ENCODE results near the gene TBC1D32.
"Not testable (repeated sequence)": the region's sequence is repeated elsewhere in the genome, so short reads cannot be mapped to it uniquely, and the experiment has no call there.

The TBC1D32 gene

GRCh38 chr6:121222656-121223055 lies 111.6 kb downstream of the TBC1D32 start:
- no peak for TF ChIP-seq POLR2A (IDR thresholded peaks at IDR 0.05; ENCODE audit: low read depth, low read length)
- DNase-seq (ENCODE audit: insufficient read length, low spot score) (no peak), FAIRE-seq (no peak)

DNA sequence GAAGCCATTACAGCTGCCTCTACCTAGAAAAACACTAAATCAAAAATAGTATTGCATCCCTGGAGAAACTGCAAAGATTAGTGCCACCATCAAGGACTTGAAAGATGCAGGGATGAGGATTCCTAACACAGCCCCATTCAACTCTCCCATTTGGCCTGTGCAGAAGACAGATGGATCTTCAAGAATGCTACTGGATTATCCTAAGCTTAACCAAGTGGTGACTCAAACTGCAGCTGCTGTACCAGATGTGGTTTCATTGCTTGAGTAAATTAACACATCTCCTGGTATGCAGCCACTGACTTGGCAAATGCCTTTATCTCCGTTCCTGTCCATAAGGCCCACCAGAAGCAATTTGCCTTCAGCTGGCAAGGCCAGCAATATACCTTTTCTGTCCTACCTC lies 117.4 kb downstream of the TBC1D32 start:
- DNase-seq (ENCODE audit: insufficient read length, low spot score) (no peak), FAIRE-seq (no peak)
- no peak for TF ChIP-seq POLR2A (IDR thresholded peaks at IDR 0.05; ENCODE audit: low read depth, low read length)

- DNase-seq (ENCODE audit: insufficient read length, low spot score); FAIRE-seq: not testable (repeated sequence)
Observed at GRCh38 chr6:121213341-121213740, 120.9 kb downstream of the TBC1D32 start.

DNA sequence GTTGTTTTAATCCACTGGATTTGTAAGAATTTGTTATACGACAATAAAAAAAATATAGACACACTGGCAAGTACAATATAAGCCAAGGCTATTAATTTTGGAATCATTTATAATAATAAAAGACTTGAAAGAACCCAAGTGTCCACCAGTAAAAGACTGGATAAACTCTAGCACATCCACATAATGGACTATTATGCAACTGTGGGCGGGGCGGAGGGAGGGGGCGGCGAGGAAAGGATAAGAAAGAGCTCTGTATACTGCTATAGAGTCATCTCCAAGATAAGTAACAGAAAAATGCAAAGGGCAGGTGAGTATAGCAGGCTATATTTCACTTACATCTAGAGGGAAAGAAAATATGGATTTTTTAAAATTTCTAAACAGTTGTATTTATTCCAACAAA lies 123.3 kb downstream of the TBC1D32 start:
- DNase-seq (ENCODE audit: insufficient read length, low spot score) (no peak), FAIRE-seq (no peak)
- TF ChIP-seq POLR2A (IDR thresholded peaks at IDR 0.05; ENCODE audit: low read depth, low read length), result no peak

DNA sequence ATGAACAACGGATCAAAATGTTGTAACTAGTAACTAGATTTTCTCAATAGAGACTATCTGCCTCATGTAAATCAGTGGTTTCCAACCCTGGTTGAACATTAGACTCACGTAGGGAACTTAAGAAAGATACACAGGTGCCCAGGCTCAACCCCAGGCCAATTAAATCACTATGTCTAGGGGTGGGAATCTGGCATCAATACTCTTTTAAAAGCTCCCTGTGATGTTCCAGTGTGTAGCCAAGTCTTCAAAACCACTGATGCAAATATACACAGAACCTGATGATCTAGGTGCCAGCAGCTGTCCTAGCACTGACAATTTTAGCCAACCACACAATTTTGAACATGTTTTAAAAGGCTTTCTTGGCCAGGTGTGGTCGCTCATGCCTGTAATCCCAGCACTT lies 128.7 kb downstream of the TBC1D32 start:
- DNase-seq (ENCODE audit: insufficient read length, low spot score), result no peak
- no peak for FAIRE-seq
- no peak for TF ChIP-seq POLR2A (IDR thresholded peaks at IDR 0.05; ENCODE audit: low read depth, low read length)

GRCh38 chr6:121201105-121201504 lies 133.2 kb downstream of the TBC1D32 start:
- DNase-seq (ENCODE audit: insufficient read length, low spot score) (no peak), FAIRE-seq (no peak)
- no peak for TF ChIP-seq POLR2A (IDR thresholded peaks at IDR 0.05; ENCODE audit: low read depth, low read length)

DNA sequence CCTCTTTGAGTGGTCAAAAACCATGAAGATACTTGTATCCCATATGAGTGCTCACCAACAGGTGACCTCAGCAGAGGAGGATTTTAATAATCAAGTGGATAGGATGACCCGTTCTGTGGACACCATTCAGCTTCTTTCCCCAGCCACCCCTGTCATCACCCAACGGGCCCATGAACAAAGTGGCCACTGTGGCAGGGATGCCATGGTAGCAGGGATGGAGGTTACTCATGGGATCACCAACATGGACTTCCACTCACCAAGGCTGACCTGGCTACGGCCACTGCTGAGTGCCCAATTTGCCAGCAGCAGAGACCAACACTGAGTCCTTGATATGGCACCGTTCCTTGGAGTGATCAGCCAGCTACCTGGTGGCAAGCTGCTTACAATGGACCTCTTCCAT lies 138.2 kb downstream of the TBC1D32 start:
- not testable (repeated sequence) for FAIRE-seq; DNase-seq (ENCODE audit: insufficient read length, low spot score)

DNA sequence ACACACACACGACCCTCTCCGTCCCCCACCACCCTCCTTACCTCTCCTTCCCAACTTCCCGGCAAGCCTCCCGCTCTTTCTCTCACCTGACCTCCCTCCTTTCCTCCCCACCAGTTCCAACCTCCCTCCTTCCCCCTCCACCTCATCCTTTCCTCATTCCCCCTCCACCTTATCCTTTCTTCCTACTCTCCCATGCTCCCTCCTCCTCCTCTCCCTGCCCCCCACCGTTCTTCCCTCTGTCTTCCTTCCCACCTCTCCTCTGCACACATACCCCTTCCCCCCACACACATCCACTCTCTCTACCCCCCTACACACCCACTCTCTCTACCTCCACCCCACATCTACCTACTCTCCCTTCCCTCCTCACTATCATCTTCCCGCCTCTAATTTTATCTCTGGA lies 144.2 kb downstream of the TBC1D32 start:
- DNase-seq (ENCODE audit: insufficient read length, low spot score) (no peak), FAIRE-seq (no peak)
- TF ChIP-seq POLR2A (IDR thresholded peaks at IDR 0.05; ENCODE audit: low read depth, low read length), result no peak

DNA sequence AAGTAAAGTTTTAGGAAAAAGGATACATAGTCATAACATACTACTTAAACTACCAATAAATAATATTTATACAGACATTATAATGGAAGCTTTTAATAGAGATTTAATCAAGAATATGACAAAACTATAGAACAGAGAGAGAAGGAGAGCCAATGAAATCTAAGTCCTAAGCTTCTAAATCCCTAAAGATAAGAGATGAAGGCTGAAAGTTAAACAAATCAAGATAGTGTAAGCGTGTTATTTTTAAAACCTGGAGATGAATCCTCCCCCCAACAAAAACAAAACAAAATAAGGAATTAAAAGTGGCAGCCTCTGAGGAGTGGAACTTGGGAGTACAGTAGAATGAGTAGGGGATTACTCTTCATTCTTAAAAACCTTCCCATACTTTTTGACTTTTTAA lies 145.9 kb downstream of the TBC1D32 start:
- FAIRE-seq (no peak), DNase-seq (ENCODE audit: insufficient read length, low spot score) (no peak)

DNA sequence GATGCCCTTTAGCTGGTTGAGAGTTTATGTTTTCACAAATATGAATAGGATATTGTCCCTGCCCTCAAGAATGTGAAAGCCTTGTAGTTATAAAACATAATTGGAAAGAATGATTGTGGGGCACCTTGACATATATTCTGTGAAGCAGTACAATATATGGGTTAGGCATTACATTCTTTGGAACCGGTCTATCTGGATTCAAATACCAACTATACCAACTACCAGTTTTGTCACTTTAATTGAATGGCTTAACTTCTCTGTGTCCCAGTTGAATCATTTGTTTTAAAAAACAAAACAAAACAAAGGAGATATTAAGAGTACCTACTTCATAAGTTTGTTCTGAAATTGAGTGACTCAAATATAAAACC lies 146.5 kb downstream of the TBC1D32 start:
- FAIRE-seq (no peak), DNase-seq (ENCODE audit: insufficient read length, low spot score) (no peak)
- TF ChIP-seq POLR2A (IDR thresholded peaks at IDR 0.05; ENCODE audit: low read depth, low read length), result no peak

More for the DNA sequence above, 145.9 kb downstream of the TBC1D32 start:
- no peak for TF ChIP-seq POLR2A (IDR thresholded peaks at IDR 0.05; ENCODE audit: low read depth, low read length)

DNA sequence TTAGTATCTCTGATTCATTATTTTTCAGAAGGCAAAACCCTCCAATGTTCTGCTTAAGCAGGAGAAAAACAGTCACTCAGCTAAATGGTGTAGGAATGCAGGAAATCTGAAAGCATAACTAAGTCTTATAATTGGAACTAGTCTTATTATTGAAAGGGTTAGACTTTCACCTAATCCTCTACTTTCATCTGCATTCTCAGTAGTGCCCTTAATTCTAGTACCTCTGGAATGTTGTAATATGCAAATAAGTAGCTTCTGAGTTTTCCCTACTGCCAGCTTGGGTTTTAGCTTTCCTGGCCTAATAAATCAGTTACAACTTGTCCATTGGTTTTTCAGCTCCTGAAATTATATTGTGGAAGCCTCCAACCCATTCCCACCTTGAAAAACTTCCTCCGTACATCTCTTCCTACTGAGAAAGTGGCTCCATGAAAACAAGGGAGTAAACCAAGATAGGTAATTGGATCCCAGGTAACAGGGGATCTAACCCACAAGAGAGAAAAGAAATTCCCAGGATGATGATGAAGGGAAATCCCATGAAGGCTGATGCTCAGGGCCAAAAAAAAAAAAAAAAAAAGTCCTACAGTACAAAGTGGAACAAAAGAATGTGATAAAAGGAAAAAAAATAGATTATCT lies 147.0 kb downstream of the TBC1D32 start:
- no peak for TF ChIP-seq POLR2A (IDR thresholded peaks at IDR 0.05; ENCODE audit: low read depth, low read length)
- no peak for DNase-seq (ENCODE audit: insufficient read length, low spot score)
- no peak for FAIRE-seq

DNA sequence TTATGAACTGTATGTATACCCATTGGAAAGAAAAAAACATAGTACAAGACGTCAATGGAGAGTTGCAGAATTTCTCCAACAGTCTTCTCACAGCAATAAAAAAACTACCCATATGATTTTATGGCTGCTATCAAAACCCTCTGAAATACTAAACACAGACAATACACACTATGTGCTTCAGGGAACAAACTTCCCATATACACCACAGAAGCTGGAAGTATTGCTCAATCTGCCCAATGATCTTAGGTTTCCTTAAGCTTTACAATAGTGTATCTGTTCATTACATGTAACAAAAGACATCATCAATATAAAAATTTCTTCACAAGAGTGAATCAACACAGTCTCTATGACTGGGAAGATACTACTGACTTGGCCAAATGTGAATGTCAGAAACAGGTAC lies 150.5 kb downstream of the TBC1D32 start:
- FAIRE-seq, result no peak
- no peak for TF ChIP-seq POLR2A (IDR thresholded peaks at IDR 0.05; ENCODE audit: low read depth, low read length)
- DNase-seq (ENCODE audit: insufficient read length, low spot score), result no peak

GRCh38 chr6:121175827-121176226 lies 158.5 kb downstream of the TBC1D32 start:
- DNase-seq (ENCODE audit: insufficient read length, low spot score), result no peak
- no peak for FAIRE-seq
- TF ChIP-seq POLR2A (IDR thresholded peaks at IDR 0.05; ENCODE audit: low read depth, low read length), result no peak

GRCh38 chr6:121172451-121172850 lies 161.8 kb downstream of the TBC1D32 start:
- not testable (repeated sequence) for FAIRE-seq; DNase-seq (ENCODE audit: insufficient read length, low spot score)

GRCh38 chr6:121171879-121172278 lies 162.4 kb downstream of the TBC1D32 start:
- FAIRE-seq (no peak), DNase-seq (ENCODE audit: insufficient read length, low spot score) (no peak)
- TF ChIP-seq POLR2A (IDR thresholded peaks at IDR 0.05; ENCODE audit: low read depth, low read length), result no peak

DNA sequence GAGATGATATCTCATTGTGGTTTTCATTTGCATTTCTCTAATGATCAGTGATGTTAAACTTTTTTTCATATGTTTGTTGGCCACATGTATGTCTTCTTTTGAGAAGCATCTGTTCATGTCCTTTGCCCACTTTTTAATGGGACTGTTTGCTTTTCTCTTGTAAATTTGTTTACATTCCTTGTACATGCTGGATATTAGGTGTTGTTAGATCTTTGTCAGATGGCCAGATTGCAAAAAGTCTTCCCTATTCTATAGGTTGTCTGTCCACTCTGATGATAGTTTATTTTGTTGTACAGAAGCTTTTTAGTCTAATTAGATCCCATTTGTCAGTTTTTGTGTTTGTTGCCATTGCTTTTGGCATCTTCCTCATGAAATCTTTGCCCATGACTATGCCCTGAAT lies 172.4 kb downstream of the TBC1D32 start:
- FAIRE-seq (no peak), DNase-seq (ENCODE audit: insufficient read length, low spot score) (no peak)
- TF ChIP-seq POLR2A (IDR thresholded peaks at IDR 0.05; ENCODE audit: low read depth, low read length), result no peak

Data from H54 (cell line).